ENCODE results near the gene CACNB2. TPM values are rescaled to one million over a fixed set of nuclear protein-coding genes. Genes with fewer than 3 reads are reported as not detected.

Gene CACNB2
- total RNA-seq, 1 donor from 2014 or later, result 3.5 TPM

- H3K4me3 ChIP-seq, result no peak overlapping the region
- no peaks in the 10 kb centered on the region for H3K36me3 ChIP-seq
- H3K36me3 Mint-ChIP-seq, result no peaks in the 10 kb centered on the region
- H3K27ac Mint-ChIP-seq, result no peak overlapping the region
- H3K9me3 Mint-ChIP-seq, result no peaks in the 10 kb centered on the region
- no peaks in the 10 kb centered on the region for H3K79me2 ChIP-seq (ENCODE audit: low read depth)
- no peaks in the 10 kb centered on the region for H3K27me3 ChIP-seq
- H3K9ac ChIP-seq, result no peak overlapping the region
- no peak for DNase-seq (ENCODE audit: low spot score)
- no peaks in the 10 kb centered on the region for H3K4me1 ChIP-seq
- H3F3A ChIP-seq (ENCODE audit: low read depth), result no peaks in the 10 kb centered on the region
- peaks cover 2% of the 10 kb centered on the region for H3K4me1 Mint-ChIP-seq
- H3K4me3 Mint-ChIP-seq, result no peak overlapping the region
- H3K27ac ChIP-seq, result no peak overlapping the region
- no peaks in the 10 kb centered on the region for H4K20me1 ChIP-seq (ENCODE audit: low read depth)
- TF ChIP-seq EZH2 (IDR thresholded peaks at IDR 0.05) (no peak), CTCF (IDR thresholded peaks at IDR 0.05) (no peak), EZH2phosphoT487 (IDR thresholded peaks at IDR 0.05) (no peak)
- H2AFZ ChIP-seq (replicated peaks), result no peak overlapping the region
- no peak overlapping the region for H3K4me2 ChIP-seq
- H3K9me3 ChIP-seq (ENCODE audit: low read depth), result no peaks in the 10 kb centered on the region
- H3K27me3 Mint-ChIP-seq (ENCODE audit: insufficient read depth, low read depth), result no peaks in the 10 kb centered on the region
These were observed 228.5 kb downstream of the CACNB2 start for GRCh38 chr10:18368682-18369081.

GRCh38 chr10:18369859-18370473 lies 229.7 kb downstream of the CACNB2 start:
- Mint-ChIP-seq H3K9me3 (no peaks in the 10 kb centered on the region), H3K4me3 (no peak overlapping the region), H3K27me3 (ENCODE audit: insufficient read depth, low read depth) (no peaks in the 10 kb centered on the region), H3K36me3 (no peaks in the 10 kb centered on the region), H3K27ac (no peak overlapping the region), H3K4me1 (peaks cover 2% of the 10 kb centered on the region)
- no peaks in the 10 kb centered on the region for H4K20me1 ChIP-seq (ENCODE audit: low read depth)
- H3K27ac ChIP-seq, result no peak overlapping the region
- H3K4me1 ChIP-seq, result no peaks in the 10 kb centered on the region
- DNase-seq (ENCODE audit: low spot score), result no peak
- no peaks in the 10 kb centered on the region for H3K79me2 ChIP-seq (ENCODE audit: low read depth)
- no peak overlapping the region for H3K4me3 ChIP-seq
- no peaks in the 10 kb centered on the region for H3K36me3 ChIP-seq
- H3K9me3 ChIP-seq (ENCODE audit: low read depth), result no peaks in the 10 kb centered on the region
- no peaks in the 10 kb centered on the region for H3F3A ChIP-seq (ENCODE audit: low read depth)
- H2AFZ ChIP-seq (replicated peaks), result no peak overlapping the region
- no peak for TF ChIP-seq EZH2phosphoT487 (IDR thresholded peaks at IDR 0.05)
- TF ChIP-seq EZH2 (IDR thresholded peaks at IDR 0.05), result no peak
- TF ChIP-seq CTCF (IDR thresholded peaks at IDR 0.05), result no peak
- H3K27me3 ChIP-seq, result no peaks in the 10 kb centered on the region
- no peak overlapping the region for H3K4me2 ChIP-seq
- no peak overlapping the region for H3K9ac ChIP-seq

GRCh38 chr10:18376650-18377049 lies 236.4 kb downstream of the CACNB2 start:
- no peak overlapping the region for H3K4me3 ChIP-seq
- no peaks in the 10 kb centered on the region for H4K20me1 ChIP-seq (ENCODE audit: low read depth)
- DNase-seq (ENCODE audit: low spot score), result no peak
- H3K27me3 ChIP-seq, result no peaks in the 10 kb centered on the region
- Mint-ChIP-seq H3K4me1 (no peaks in the 10 kb centered on the region), H3K9me3 (no peaks in the 10 kb centered on the region), H3K36me3 (no peaks in the 10 kb centered on the region), H3K27me3 (ENCODE audit: insufficient read depth, low read depth) (peaks cover 2% of the 10 kb centered on the region), H3K27ac (no peak overlapping the region), H3K4me3 (no peak overlapping the region)
- no peak overlapping the region for H3K9ac ChIP-seq
- H3K36me3 ChIP-seq, result no peaks in the 10 kb centered on the region
- no peak for TF ChIP-seq CTCF (IDR thresholded peaks at IDR 0.05)
- no peak for TF ChIP-seq EZH2phosphoT487 (IDR thresholded peaks at IDR 0.05)
- no peak for TF ChIP-seq EZH2 (IDR thresholded peaks at IDR 0.05)
- no peaks in the 10 kb centered on the region for H3K4me1 ChIP-seq
- no peak overlapping the region for H2AFZ ChIP-seq (replicated peaks)
- no peaks in the 10 kb centered on the region for H3K79me2 ChIP-seq (ENCODE audit: low read depth)
- H3F3A ChIP-seq (ENCODE audit: low read depth), result no peaks in the 10 kb centered on the region
- no peaks in the 10 kb centered on the region for H3K9me3 ChIP-seq (ENCODE audit: low read depth)
- H3K4me2 ChIP-seq, result no peak overlapping the region
- no peak overlapping the region for H3K27ac ChIP-seq

All from neural progenitor cell (in vitro differentiated cells).